GM23248 (cell line): ENCODE data around the gene HECTD4.

Experiments
- EZH2 ChIP-seq: fragments of 200-600 bp; sonication (generic); IDR thresholded peaks from 2 replicates; pipeline ENCODE4 v1.6.1; 2018; ENCODE audit warnings: antibody characterized with exemption, mild to moderate bottlenecking; ENCODE audit not compliant: insufficient read depth, poor library complexity, severe bottlenecking
- EZH2phosphoT487 ChIP-seq: fragments of 200-600 bp; sonication (generic); IDR thresholded peaks from 2 replicates; pipeline ENCODE4 v1.6.1; 2018; ENCODE audit warnings: antibody characterized with exemption, moderate library complexity, mild to moderate bottlenecking, low read depth; ENCODE audit not compliant: insufficient read depth

- TF ChIP-seq EZH2phosphoT487 = no peak
- no peak for TF ChIP-seq EZH2
Observed at GRCh38 chr12:112206944-112207343, 175.3 kb downstream of the HECTD4 start.
